Ovary (tissue), 3 donors: Measurements from ENCODE around the gene NFYC.

Experiments used
- CTCF ChIP-seq, 3 donors: fragments of 450-650 bp in 2 of 3; fragments of 200-600 bp in 1 of 3; IDR thresholded peaks; one replicate each; pipeline versions ENCODE4 v1.5.1 to v1.8.0; 2016 to 2022; ENCODE audit warnings: antibody characterized with exemption in 3 of 3, mild to moderate bottlenecking in 1 of 3
- POLR2A ChIP-seq: fragments of 450-650 bp; IDR thresholded peaks from one replicate; pipeline ENCODE4 v1.6.1; 2017; ENCODE audit warnings: antibody characterized with exemption, mild to moderate bottlenecking, moderate library complexity
- donor health status: DM: no; HTN: no; CAD: no.

GRCh38 chr1:40755067-40755466 is 63.6 kb downstream of the NFYC start:
- TF ChIP-seq POLR2A (no peak), CTCF (IDR thresholded peaks at IDR 0.05) (no peak)
